Prostate gland (tissue), 2 donors: Measurements from ENCODE around the gene BCR. TPM values are rescaled to one million over a fixed set of nuclear protein-coding genes. Genes with fewer than 3 reads are reported as not detected.

Experiments used
- DNase-seq: peaks from one replicate; pipeline ENCODE4 v3.0.0-alpha.2; 2019; ENCODE audit warnings: low spot score
- H3K27ac ChIP-seq, 2 donors: fragments of 200-600 bp; sonication (generic); 2 replicates each; pipeline ENCODE4 v1.5.1; 2017 to 2019
- H3K27me3 ChIP-seq: fragments of 200-600 bp; sonication (generic); replicated peaks from 2 replicates; pipeline ENCODE4 v1.5.1; 2019; ENCODE audit not compliant: insufficient read depth
- H3K36me3 ChIP-seq, 2 donors: fragments of 200-600 bp; sonication (generic); 1 replicate in 1 of 2; 2 replicates in 1 of 2; pipeline versions ENCODE4 v1.5.1 to v1.8.1; 2017 to 2019
- H3K4me1 ChIP-seq: fragments of 200-600 bp; sonication (generic); replicated peaks from 2 replicates; pipeline ENCODE4 v1.5.1; 2019
- H3K4me3 ChIP-seq, 2 donors: fragments of 200-600 bp; sonication (generic); 2 replicates each; pipeline ENCODE4 v1.5.1; 2017 to 2019
- H3K9me3 ChIP-seq: fragments of 200-600 bp; sonication (generic); 2 replicates; pipeline ENCODE4 v1.5.1; 2017
- CTCF ChIP-seq, 4 experiments: fragments of 200-600 bp in 2 of 4; fragments of 450-650 bp in 2 of 4; sonication (generic) in 2 of 4; IDR thresholded peaks; 1 replicate in 3 of 4; 2 replicates in 1 of 4; pipeline ENCODE4 v1.5.1; 2016 to 2019; ENCODE audit warnings: antibody characterized with exemption in 4 of 4, mild to moderate bottlenecking in 2 of 4, moderate library complexity in 2 of 4
- POLR2A ChIP-seq: fragments of 450-650 bp; IDR thresholded peaks from one replicate; pipeline ENCODE4 v1.6.1; 2016; ENCODE audit warnings: antibody characterized with exemption, mild to moderate bottlenecking
- POLR2AphosphoS5 ChIP-seq: sonication (generic); formaldehyde crosslinking; IDR thresholded peaks from one replicate; pipeline ENCODE4 v1.6.1; 2017; ENCODE audit warnings: antibody characterized with exemption
- WGBS: methylation state at CpG from one replicate; pipeline ENCODE4 v1.1.5; 2018; 5-methylcytosine and 5-hydroxymethylcytosine counted together
- intact Hi-C: fragments of 100-400 bp; cut with DNase I; formaldehyde crosslinking; loops from one replicate; pipeline ENCODE4 v1.14.2; 2022
- total RNA-seq, 2 donors: library from RNA; depleted of rRNA; stranded (reverse); fragments of >200 nt; gene quantifications; one replicate each; pipeline ENCODE4 v1.1.0, GENCODE V29; 2016

The BCR gene
- total RNA-seq, 2 donors from 2014 or later: 32.7 to 88.8 TPM

- H3K4me3 ChIP-seq: no peak overlapping the region
- no peak for DNase-seq
- no peaks in the 10 kb centered on the region for H3K36me3 ChIP-seq
- H3K27me3 ChIP-seq: no peaks in the 10 kb centered on the region
- peaks cover 7% of the 10 kb centered on the region for H3K4me1 ChIP-seq
- H3K9me3 ChIP-seq: no peaks in the 10 kb centered on the region
- intact Hi-C loops: no loop called here
- no peak overlapping the region for H3K27ac ChIP-seq
- 90% methylated on average over 11 of the region's 11 CpGs for WGBS
- no peak for TF ChIP-seq POLR2AphosphoS5
- TF ChIP-seq CTCF (IDR thresholded peaks at IDR 0.05): no peak
- no peak for TF ChIP-seq POLR2A
Observed at GRCh38 chr22:23222033-23222792, 41.9 kb downstream of the BCR start.

GRCh38 chr22:23222793-23223568 is 42.7 kb downstream of the BCR start:
- Histone ChIP-seq H3K9me3 (no peaks in the 10 kb centered on the region), H3K36me3 (no peaks in the 10 kb centered on the region), H3K27ac (no peak overlapping the region), H3K27me3 (no peaks in the 10 kb centered on the region), H3K4me1 (peaks cover 7% of the 10 kb centered on the region), H3K4me3 (no peak overlapping the region)
- DNase-seq: no peak
- 87% methylated on average over 4 of the region's 4 CpGs for WGBS
- no peak for TF ChIP-seq POLR2AphosphoS5
- no peak for TF ChIP-seq CTCF (IDR thresholded peaks at IDR 0.05)
- TF ChIP-seq POLR2A: no peak
- intact Hi-C loops: no loop called here

- intact Hi-C loops: no loop called here
- Histone ChIP-seq H3K4me1 (peaks cover 7% of the 10 kb centered on the region), H3K4me3 (no peak overlapping the region), H3K27me3 (no peaks in the 10 kb centered on the region), H3K27ac (no peak overlapping the region), H3K36me3 (no peaks in the 10 kb centered on the region), H3K9me3 (no peaks in the 10 kb centered on the region)
- no peak for TF ChIP-seq POLR2AphosphoS5
- TF ChIP-seq CTCF (IDR thresholded peaks at IDR 0.05): no peak
- TF ChIP-seq POLR2A: no peak
- 82% methylated on average over 12 of the region's 12 CpGs for WGBS
- DNase-seq: no peak
Observed at GRCh38 chr22:23223569-23224317, 43.4 kb downstream of the BCR start.

- peak overlapping the region in 1 of 2 donors; percentile 13 for H3K27ac ChIP-seq
- TF ChIP-seq CTCF (IDR thresholded peaks at IDR 0.05) (no peak), POLR2A (no peak), POLR2AphosphoS5 (no peak)
- no peak for DNase-seq
- no peak overlapping the region for H3K4me3 ChIP-seq
- peaks cover 7% of the 10 kb centered on the region for H3K4me1 ChIP-seq
- WGBS: 84% methylated on average over 7 of the region's 7 CpGs
- intact Hi-C loops: no loop called here
- no peaks in the 10 kb centered on the region for H3K9me3 ChIP-seq
- no peaks in the 10 kb centered on the region for H3K36me3 ChIP-seq
- no peaks in the 10 kb centered on the region for H3K27me3 ChIP-seq
Observed at GRCh38 chr22:23224846-23225245, 44.5 kb downstream of the BCR start.
